ENCODE results near the gene RELL1. TPM values are rescaled to one million over a fixed set of nuclear protein-coding genes. Genes with fewer than 3 reads are reported as not detected.

Gene RELL1
- polyA plus RNA-seq, 4 donors: 0.89 to 23.1 (median 4.2) TPM

DNA sequence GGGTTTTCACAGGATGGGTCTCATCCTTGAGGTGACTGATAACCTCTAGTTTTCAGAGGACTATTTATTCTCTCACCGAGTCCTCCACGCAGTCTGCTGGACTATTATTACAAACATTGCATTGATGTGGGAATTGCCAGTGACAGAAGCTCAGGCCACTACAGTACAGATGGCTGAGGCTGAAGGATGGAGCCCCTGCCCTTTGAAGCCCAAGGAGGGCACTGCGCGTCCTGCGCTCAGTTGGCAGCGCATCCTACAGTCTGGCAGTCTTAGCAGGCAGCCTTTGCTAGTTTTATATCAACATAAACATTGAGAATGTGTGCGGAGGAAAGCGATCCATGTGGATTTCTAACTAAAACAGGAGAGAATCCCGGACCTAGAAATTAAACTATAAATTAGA is 1.5 kb upstream of the RELL1 start:
- H3K9me3 ChIP-seq (ENCODE audit: control insufficient read depth in 2 of 2, insufficient read depth in 1 of 2, low read depth in 1 of 2, low read length in 1 of 2): no peaks in the 10 kb centered on the region
- peaks cover 5 to 22% (median 16%) of the 10 kb centered on the region in 3 donors for H3K4me1 ChIP-seq (ENCODE audit: control insufficient read depth in 3 of 3, insufficient read depth in 2 of 3, low read depth in 1 of 3, low read length in 2 of 3)
- DNase-seq (no peak), FAIRE-seq (no peak)
- no peak overlapping the region for H3K4me3 ChIP-seq (ENCODE audit: low read depth in 1 of 3, low read length in 3 of 3)
- no peak overlapping the region for H3K27ac ChIP-seq (ENCODE audit: low read depth in 1 of 3, low read length in 2 of 3)
- WGBS, 3 donors: 86 to 98% (median 98%) methylated on average over 9 of the region's 9 CpGs
- no peaks in the 10 kb centered on the region for H3K27me3 ChIP-seq (ENCODE audit: control insufficient read depth in 3 of 3, insufficient read depth in 3 of 3, low read length in 3 of 3)
- no peaks in the 10 kb centered on the region for H3K36me3 ChIP-seq (ENCODE audit: control insufficient read depth in 3 of 3, insufficient read depth in 2 of 3, low read depth in 1 of 3, low read length in 3 of 3)

- 33 to 48% (median 47%) methylated on average over 9 of the region's 9 CpGs for whole genome bisulfite sequencing, 3 donors
- Histone ChIP-seq H3K4me3 (ENCODE audit: low read depth in 1 of 3, low read length in 3 of 3) (peak overlapping the region in 2 of 3 donors; percentile 58 to 62), H3K27ac (ENCODE audit: low read depth in 1 of 3, low read length in 2 of 3) (peak overlapping the region in 2 of 3 donors; percentile 69 to 82), H3K36me3 (ENCODE audit: control insufficient read depth in 3 of 3, insufficient read depth in 2 of 3, low read depth in 1 of 3, low read length in 3 of 3) (no peaks in the 10 kb centered on the region), H3K4me1 (ENCODE audit: control insufficient read depth in 3 of 3, insufficient read depth in 2 of 3, low read depth in 1 of 3, low read length in 2 of 3) (peaks cover 5 to 27% (median 19%) of the 10 kb centered on the region in 3 donors), H3K27me3 (ENCODE audit: control insufficient read depth in 3 of 3, insufficient read depth in 3 of 3, low read length in 3 of 3) (no peaks in the 10 kb centered on the region), H3K9me3 (ENCODE audit: control insufficient read depth in 2 of 2, insufficient read depth in 1 of 2, low read depth in 1 of 2, low read length in 1 of 2) (no peaks in the 10 kb centered on the region)
- no peak for DNase-seq
- FAIRE-seq: no peak
Observed at GRCh38 chr4:37687194-37687562, 1.0 kb upstream of the RELL1 start.

- 0 to 1% (median 0%) methylated on average over 46 to 75 of the region's 75 CpGs for WGBS, 3 donors
- DNase-seq (peak in 1 of 2 donors; percentile 56), FAIRE-seq (no peak)
- peak overlapping the region; percentile 82 to 92 (median 88) for H3K4me3 ChIP-seq (ENCODE audit: low read depth in 1 of 3, low read length in 3 of 3)
- H3K27ac ChIP-seq (ENCODE audit: low read depth in 1 of 3, low read length in 2 of 3): peak overlapping the region; percentile 94 to 99 (median 97)
- no peaks in the 10 kb centered on the region for H3K36me3 ChIP-seq (ENCODE audit: control insufficient read depth in 3 of 3, insufficient read depth in 2 of 3, low read depth in 1 of 3, low read length in 3 of 3)
- H3K9me3 ChIP-seq (ENCODE audit: control insufficient read depth in 2 of 2, insufficient read depth in 1 of 2, low read depth in 1 of 2, low read length in 1 of 2): no peaks in the 10 kb centered on the region
- peaks cover 5 to 33% (median 21%) of the 10 kb centered on the region in 3 donors for H3K4me1 ChIP-seq (ENCODE audit: control insufficient read depth in 3 of 3, insufficient read depth in 2 of 3, low read depth in 1 of 3, low read length in 2 of 3)
- no peaks in the 10 kb centered on the region for H3K27me3 ChIP-seq (ENCODE audit: control insufficient read depth in 3 of 3, insufficient read depth in 3 of 3, low read length in 3 of 3)
Observed at GRCh38 chr4:37685823-37686372, 278 bp downstream of the RELL1 start.

DNA sequence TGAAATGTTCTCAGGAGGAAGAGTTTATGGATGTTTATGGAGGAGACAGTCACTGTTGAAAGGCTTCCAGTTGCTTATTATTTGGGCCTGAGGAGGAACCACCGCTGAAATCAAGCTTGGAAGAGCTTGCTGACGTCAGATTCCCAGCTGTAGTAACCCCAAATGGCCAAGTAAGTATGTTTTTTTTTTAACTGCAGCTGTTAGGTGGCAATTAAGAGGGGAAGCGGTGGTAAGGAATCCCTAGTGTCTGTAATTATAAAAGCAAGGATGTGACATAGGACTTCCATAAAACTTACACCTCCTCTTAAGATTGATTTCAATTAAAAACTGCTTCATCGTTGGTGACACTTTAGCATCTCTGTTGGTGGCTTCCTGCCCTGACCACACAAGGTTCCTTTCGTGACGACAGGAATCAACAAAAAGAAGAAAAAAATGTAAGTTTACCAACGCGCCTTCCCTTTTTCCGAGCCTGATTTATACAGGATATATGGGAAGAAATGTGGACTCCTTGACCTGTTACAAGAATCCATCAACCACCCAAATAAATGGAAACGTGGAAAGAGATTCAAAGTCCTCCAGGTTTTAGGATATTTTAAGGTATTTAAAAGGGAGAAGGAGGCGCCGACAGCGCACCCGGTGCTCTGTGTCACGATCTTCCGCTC is 884 bp downstream of the RELL1 start:
- FAIRE-seq: no peak
- H3K27ac ChIP-seq (ENCODE audit: low read depth in 1 of 3, low read length in 2 of 3): peak overlapping the region; percentile 94 to 99 (median 97)
- H3K27me3 ChIP-seq (ENCODE audit: control insufficient read depth in 3 of 3, insufficient read depth in 3 of 3, low read length in 3 of 3): no peaks in the 10 kb centered on the region
- no peaks in the 10 kb centered on the region for H3K9me3 ChIP-seq (ENCODE audit: control insufficient read depth in 2 of 2, insufficient read depth in 1 of 2, low read depth in 1 of 2, low read length in 1 of 2)
- peaks cover 5 to 33% (median 21%) of the 10 kb centered on the region in 3 donors for H3K4me1 ChIP-seq (ENCODE audit: control insufficient read depth in 3 of 3, insufficient read depth in 2 of 3, low read depth in 1 of 3, low read length in 2 of 3)
- H3K4me3 ChIP-seq (ENCODE audit: low read depth in 1 of 3, low read length in 3 of 3): peak overlapping the region; percentile 82 to 92 (median 88)
- peak; percentile 50 to 68 for DNase-seq
- no peaks in the 10 kb centered on the region for H3K36me3 ChIP-seq (ENCODE audit: control insufficient read depth in 3 of 3, insufficient read depth in 2 of 3, low read depth in 1 of 3, low read length in 3 of 3)
- 2 to 3% (median 2%) methylated on average over 14 to 16 of the region's 16 CpGs for WGBS, 3 donors

DNA sequence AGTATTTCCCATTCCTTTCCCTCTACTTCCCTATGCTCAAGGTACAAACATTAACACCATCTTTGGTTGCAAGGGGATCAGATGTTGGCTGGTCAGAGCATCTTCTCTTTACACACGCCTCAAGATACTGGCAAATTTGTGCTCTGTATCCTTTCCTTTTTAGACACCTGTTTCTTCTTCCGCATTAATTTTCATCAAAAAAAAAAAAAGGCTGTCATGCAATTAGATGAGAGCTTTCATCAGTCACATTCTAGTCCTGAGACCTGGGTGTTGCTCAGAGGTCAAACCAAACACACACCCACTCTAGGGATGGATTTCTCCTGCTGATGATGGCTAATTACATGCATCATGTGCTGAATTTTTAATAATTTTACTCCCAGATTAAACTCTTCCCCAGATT is 2.0 kb downstream of the RELL1 start:
- Histone ChIP-seq H3K9me3 (ENCODE audit: control insufficient read depth in 2 of 2, insufficient read depth in 1 of 2, low read depth in 1 of 2, low read length in 1 of 2) (no peaks in the 10 kb centered on the region), H3K27me3 (ENCODE audit: control insufficient read depth in 3 of 3, insufficient read depth in 3 of 3, low read length in 3 of 3) (no peaks in the 10 kb centered on the region), H3K4me3 (ENCODE audit: low read depth in 1 of 3, low read length in 3 of 3) (no peak overlapping the region), H3K36me3 (ENCODE audit: control insufficient read depth in 3 of 3, insufficient read depth in 2 of 3, low read depth in 1 of 3, low read length in 3 of 3) (no peaks in the 10 kb centered on the region), H3K4me1 (ENCODE audit: control insufficient read depth in 3 of 3, insufficient read depth in 2 of 3, low read depth in 1 of 3, low read length in 2 of 3) (peaks cover 5 to 36% (median 21%) of the 10 kb centered on the region in 3 donors), H3K27ac (ENCODE audit: low read depth in 1 of 3, low read length in 2 of 3) (peak overlapping the region in 1 of 3 donors; percentile 27)
- DNase-seq (no peak), FAIRE-seq (no peak)
- 94 to 98% (median 95%) methylated on average over 2 of the region's 2 CpGs for WGBS, 3 donors

GRCh38 chr4:37682701-37683401 is 3.3 kb downstream of the RELL1 start:
- 11 to 39% (median 22%) methylated on average over 7 of the region's 7 CpGs for WGBS, 3 donors
- Histone ChIP-seq H3K36me3 (ENCODE audit: control insufficient read depth in 3 of 3, insufficient read depth in 2 of 3, low read depth in 1 of 3, low read length in 3 of 3) (no peaks in the 10 kb centered on the region), H3K9me3 (ENCODE audit: control insufficient read depth in 2 of 2, insufficient read depth in 1 of 2, low read depth in 1 of 2, low read length in 1 of 2) (no peaks in the 10 kb centered on the region), H3K27ac (ENCODE audit: low read depth in 1 of 3, low read length in 2 of 3) (peak overlapping the region; percentile 52 to 86 (median 83)), H3K27me3 (ENCODE audit: control insufficient read depth in 3 of 3, insufficient read depth in 3 of 3, low read length in 3 of 3) (no peaks in the 10 kb centered on the region), H3K4me3 (ENCODE audit: low read depth in 1 of 3, low read length in 3 of 3) (peak overlapping the region in 1 of 3 donors; percentile 5), H3K4me1 (ENCODE audit: control insufficient read depth in 3 of 3, insufficient read depth in 2 of 3, low read depth in 1 of 3, low read length in 2 of 3) (peaks cover 9 to 48% (median 26%) of the 10 kb centered on the region in 3 donors)
- no peak for FAIRE-seq
- DNase-seq: peak; percentile 89 to 95

- peaks cover 21 to 55% (median 32%) of the 10 kb centered on the region in 3 donors for H3K4me1 ChIP-seq (ENCODE audit: control insufficient read depth in 3 of 3, insufficient read depth in 2 of 3, low read depth in 1 of 3, low read length in 2 of 3)
- no peaks in the 10 kb centered on the region for H3K36me3 ChIP-seq (ENCODE audit: control insufficient read depth in 3 of 3, insufficient read depth in 2 of 3, low read depth in 1 of 3, low read length in 3 of 3)
- H3K4me3 ChIP-seq (ENCODE audit: low read depth in 1 of 3, low read length in 3 of 3): no peak overlapping the region
- no peaks in the 10 kb centered on the region for H3K9me3 ChIP-seq (ENCODE audit: control insufficient read depth in 2 of 2, insufficient read depth in 1 of 2, low read depth in 1 of 2, low read length in 1 of 2)
- WGBS, 3 donors: 97 to 98% (median 98%) methylated on average over 1 of the region's 1 CpG
- no peak overlapping the region for H3K27ac ChIP-seq (ENCODE audit: low read depth in 1 of 3, low read length in 2 of 3)
- DNase-seq (no peak), FAIRE-seq (no peak)
- no peaks in the 10 kb centered on the region for H3K27me3 ChIP-seq (ENCODE audit: control insufficient read depth in 3 of 3, insufficient read depth in 3 of 3, low read length in 3 of 3)
Observed at GRCh38 chr4:37680089-37680488, 6.1 kb downstream of the RELL1 start.

DNA sequence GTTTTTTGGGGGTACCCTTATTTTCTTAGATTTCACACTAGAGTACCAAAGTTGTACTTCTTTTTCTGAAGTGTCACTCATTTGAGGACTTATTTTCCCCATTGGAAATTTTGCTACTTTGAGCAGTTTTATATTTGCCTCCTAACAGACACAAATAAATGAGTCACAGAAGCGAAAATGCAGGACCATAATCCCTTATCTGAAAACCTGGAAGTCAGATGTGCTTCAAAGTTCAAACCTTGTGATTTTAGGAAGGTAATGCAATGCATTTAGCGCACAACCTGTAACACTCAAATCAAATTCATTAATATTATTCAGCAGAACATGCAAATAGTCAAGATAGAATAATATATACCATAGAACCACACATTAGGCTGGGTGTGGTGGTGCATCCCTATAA is 6.9 kb downstream of the RELL1 start:
- Histone ChIP-seq H3K9me3 (ENCODE audit: control insufficient read depth in 2 of 2, insufficient read depth in 1 of 2, low read depth in 1 of 2, low read length in 1 of 2) (no peaks in the 10 kb centered on the region), H3K27ac (ENCODE audit: low read depth in 1 of 3, low read length in 2 of 3) (peak overlapping the region in 1 of 3 donors; percentile 69), H3K27me3 (ENCODE audit: control insufficient read depth in 3 of 3, insufficient read depth in 3 of 3, low read length in 3 of 3) (no peaks in the 10 kb centered on the region), H3K36me3 (ENCODE audit: control insufficient read depth in 3 of 3, insufficient read depth in 2 of 3, low read depth in 1 of 3, low read length in 3 of 3) (no peaks in the 10 kb centered on the region), H3K4me3 (ENCODE audit: low read depth in 1 of 3, low read length in 3 of 3) (no peak overlapping the region), H3K4me1 (ENCODE audit: control insufficient read depth in 3 of 3, insufficient read depth in 2 of 3, low read depth in 1 of 3, low read length in 2 of 3) (peaks cover 21 to 58% (median 32%) of the 10 kb centered on the region in 3 donors)
- no peak for FAIRE-seq
- peak; percentile 62 to 77 for DNase-seq
- 14 to 64% (median 41%) methylated on average over 2 of the region's 2 CpGs for WGBS, 3 donors

Data from small intestine (tissue), 7 donors.